Stimulated activated CD4-positive, alpha-beta T cell treated with anti-CD3 and anti-CD28 coated beads, TNF-alpha, amount 100 ng/mL, for 48 hours (primary cell): ENCODE results near the gene SHKBP1.
"Not testable (repeated sequence)": the region's sequence is repeated elsewhere in the genome, so short reads cannot be mapped to it uniquely, and the experiment has no call there.

ENCODE experiments used
- DNase-seq, 3 donors: peaks; one replicate each; pipeline ENCODE4 v3.0.0-alpha.2; 2020; ENCODE audit warnings: low read depth in 3 of 3

SHKBP1 gene

DNA sequence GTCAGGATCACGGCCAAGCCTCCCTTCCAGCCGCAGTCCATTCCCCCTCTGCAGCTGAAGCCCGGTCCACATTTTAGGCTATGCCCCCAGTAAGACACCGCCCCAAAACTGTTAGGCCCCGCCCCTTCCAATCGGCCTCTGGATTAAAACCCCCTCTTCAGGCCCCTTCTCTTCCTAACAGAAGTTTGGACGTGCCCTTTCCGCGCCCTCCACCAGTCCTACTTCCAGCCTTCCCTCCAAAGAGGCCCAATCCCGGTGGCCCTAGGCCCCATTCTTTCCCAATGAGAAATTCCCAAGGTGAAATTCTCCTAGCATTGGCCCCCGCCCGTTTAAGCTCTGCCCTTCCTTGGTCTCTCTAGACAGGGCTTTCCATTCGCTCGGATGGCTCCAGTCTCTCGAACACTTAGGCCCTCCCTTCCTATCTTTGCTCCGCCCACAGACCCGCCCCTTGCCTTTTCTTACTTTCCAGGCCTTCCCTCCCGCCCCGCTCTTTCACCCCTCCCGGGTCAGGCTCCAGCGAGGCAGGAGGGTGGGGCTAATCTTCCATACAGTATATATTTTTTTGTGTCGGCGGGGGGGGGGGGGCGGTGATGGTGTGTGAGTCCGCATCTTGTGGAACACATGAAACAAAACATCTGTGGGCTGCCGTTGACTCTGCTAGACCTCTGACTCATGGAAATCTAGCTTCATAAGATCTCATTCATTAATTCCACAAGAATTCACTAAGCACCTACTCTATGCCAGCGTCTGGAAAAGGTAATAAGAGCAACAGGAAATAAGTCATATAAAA lies 38.1 kb downstream of the SHKBP1 start:
- peak; percentile 96 for DNase-seq

DNA sequence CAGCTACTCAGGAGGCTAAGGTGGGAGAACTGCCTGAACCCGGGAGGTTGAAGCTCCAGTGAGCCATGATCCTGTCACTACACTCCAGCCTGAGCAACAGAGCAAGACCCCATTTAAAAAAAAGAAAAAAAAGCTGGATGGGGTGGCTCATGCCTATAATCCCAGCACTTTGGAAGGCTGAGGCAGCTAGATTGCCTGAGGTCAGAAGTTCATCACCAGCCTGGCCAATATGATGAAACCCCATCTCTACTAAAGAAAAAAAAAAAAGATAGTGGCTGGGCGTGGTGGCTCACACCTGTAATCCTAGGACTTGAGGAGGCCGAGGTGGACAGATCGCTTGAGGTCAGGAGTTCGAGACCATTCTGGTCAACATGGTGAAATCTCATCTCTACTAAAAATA lies 39.5 kb downstream of the SHKBP1 start:
- no peak for DNase-seq

DNA sequence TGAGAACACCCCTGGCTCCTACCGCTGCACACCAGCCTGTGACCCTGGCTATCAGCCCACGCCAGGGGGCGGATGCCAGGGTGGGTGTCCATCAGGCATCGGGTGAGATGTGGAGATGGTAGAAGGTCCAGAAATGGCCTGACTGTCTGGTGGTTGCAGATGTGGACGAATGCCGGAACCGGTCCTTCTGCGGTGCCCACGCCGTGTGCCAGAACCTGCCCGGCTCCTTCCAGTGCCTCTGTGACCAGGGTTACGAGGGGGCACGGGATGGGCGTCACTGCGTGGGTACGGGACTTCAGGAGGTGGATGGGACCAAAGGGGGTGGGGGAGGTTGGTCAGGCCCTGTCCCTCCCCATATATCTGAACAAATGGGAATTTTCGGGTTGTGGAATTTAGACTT lies 40.3 kb downstream of the SHKBP1 start:
- no peak for DNase-seq

DNA sequence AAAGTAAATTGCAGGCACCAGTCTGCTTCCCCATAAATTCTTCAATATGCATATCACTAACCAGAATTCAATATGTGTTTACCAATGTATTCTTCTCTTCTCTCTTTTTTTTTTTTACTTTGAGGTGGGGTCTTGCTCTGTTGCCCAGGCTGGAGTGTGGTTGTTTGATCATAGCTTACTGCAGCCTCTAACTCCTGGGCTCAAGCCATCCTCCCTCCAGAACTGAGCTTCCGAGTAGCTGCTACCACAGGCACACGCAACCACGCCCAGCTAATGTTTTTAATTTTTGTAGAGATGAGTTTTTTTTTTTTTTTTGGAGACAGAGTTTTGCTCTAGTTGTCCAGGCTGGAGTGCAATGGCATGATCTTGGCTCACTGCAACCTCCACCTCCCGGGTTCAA lies 41.3 kb downstream of the SHKBP1 start:
- DNase-seq: no peak

DNA sequence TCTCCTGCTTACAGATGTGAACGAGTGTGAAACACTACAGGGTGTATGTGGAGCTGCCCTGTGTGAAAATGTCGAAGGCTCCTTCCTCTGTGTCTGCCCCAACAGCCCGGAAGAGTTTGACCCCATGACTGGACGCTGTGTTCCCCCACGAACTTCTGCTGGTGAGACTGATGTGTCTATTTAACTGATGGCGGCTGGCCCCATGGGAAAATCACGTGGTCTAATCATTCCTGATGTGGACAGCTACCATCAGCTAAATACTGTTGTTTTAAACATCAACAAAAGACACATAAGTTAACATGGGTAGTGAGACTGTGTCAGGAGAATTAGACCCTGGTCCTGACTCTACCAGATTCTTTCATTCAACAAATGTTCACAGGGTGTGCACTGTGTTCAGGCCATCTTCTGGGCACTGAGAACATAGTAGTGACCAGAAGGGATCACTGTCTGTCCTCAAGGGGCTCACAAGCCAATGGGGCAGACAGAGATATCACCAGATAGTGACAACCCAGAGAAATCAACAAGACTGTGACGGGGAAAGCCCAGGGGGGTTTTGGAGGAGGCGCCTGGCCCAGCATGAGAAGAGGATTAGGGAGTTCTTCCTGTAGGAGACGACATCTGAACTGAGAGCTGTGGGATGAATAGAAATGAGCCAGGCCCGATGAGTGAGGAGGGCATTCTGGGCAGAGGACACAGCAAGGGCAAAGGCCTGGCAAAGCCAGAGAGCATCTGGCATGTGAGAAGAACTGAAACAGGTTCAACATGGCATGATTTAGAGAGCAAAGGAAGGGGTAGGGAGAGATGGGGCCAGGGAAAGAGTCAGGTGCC lies 42.9 kb downstream of the SHKBP1 start:
- no peak for DNase-seq

DNA sequence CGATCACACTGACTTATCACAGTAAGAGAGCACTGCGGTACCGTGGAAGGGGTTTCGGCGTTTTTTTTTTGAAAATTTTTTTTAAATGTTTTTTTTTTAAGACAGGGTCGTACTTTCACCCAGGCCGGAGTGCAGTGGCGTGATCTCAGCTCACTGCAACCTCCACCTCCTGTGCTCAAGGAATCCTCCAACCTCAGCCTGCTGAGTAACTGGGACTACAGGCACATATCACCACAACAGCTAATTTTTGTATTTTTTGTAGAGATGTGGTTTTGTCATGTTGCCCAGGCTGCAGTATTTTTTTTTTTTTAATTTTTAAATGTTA lies 43.5 kb downstream of the SHKBP1 start:
- no peak for DNase-seq

DNA sequence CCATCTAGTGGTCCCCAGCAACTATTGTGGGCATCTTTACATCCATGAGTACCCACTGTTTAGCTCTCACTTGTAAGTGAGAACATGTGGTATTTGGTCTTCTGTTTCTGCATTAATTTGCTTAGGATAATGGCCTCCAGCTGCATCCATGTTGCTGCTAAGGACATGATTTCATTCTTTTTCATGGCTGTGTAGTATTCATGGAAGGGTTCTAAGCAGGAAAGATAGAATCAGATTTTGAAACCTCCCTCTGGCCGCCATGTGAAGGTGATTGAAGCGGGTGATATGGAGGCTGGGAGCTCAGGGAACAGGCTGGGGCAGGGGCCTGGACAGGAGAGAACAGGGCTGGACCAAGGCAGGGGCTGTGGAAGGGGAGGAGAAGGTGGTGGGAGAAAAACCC lies 44.6 kb downstream of the SHKBP1 start:
- no peak for DNase-seq

DNA sequence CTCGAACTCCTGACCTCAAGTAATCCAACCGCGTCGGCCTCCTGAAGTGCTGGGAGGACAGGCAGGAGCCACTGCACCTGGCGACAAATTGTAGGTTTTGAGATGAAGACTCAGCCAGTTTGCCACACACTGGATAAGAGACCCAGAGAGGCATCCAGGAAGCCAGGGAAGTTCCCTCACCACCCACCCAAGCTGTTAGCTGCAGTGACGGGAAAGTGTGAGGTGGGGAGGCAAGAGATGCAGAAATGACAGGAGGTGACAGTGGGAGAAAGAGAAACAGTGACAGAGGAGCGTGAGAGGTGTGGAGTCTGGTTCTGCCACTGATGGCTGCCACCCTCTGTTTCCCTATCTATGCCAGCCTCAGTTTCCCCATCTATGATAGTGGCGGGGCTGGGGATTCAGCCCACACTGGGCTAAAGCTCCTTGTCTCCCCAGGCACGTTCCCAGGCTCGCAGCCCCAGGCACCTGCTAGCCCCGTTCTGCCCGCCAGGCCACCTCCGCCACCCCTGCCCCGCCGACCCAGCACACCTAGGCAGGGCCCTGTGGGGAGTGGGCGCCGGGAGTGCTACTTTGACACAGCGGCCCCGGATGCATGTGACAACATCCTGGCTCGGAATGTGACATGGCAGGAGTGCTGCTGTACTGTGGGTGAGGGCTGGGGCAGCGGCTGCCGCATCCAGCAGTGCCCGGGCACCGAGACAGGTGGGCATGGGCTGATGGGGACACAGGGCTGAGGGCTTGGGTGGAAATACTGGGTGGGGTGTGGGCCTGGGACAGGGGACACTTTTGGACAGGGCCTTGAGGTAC lies 45.5 kb downstream of the SHKBP1 start:
- no peak for DNase-seq

DNA sequence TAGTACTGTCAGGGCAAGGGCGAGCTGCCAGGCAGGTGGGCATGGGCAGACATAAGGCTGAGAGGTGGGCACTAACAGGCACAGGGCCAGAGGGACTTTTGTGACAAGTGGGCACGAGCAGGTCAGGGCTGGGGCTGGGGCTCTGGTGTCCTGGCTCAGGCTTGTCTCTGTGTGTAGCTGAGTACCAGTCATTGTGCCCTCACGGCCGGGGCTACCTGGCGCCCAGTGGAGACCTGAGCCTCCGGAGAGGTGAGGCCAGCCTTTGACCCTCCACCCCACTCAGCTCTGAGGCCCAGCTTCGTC lies 46.1 kb downstream of the SHKBP1 start:
- DNase-seq: no peak

DNA sequence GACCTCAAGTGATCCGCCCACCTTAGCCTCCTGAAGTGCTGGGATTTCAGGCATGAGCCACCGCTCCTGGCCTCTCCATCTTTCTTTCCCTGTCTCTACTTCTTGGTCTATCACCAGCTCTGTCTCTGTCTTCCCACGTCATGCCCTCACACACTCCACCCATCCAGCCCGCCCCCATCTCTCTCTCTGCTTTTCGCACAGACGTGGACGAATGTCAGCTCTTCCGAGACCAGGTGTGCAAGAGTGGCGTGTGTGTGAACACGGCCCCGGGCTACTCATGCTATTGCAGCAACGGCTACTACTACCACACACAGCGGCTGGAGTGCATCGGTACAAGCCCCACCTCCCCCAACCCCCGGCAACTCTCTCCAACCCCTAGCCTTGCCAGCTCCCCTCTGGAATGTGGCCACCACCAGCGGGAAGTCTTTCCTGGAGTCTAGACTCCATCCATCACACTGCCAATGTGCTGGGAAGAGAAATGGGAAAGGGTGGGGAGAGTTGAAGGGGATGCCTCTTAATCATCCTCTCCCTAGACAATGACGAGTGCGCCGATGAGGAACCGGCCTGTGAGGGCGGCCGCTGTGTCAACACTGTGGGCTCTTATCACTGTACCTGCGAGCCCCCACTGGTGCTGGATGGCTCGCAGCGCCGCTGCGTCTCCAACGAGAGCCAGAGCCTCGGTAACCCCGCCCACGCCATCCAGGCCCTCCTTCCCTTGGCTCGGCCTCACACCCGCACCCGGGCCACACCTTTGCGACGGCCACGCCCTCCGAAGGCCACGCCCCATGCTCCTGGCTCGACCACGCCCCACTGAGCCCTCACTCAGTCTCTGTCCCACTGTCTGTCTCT lies 47.0 kb downstream of the SHKBP1 start:
- DNase-seq: no peak

DNA sequence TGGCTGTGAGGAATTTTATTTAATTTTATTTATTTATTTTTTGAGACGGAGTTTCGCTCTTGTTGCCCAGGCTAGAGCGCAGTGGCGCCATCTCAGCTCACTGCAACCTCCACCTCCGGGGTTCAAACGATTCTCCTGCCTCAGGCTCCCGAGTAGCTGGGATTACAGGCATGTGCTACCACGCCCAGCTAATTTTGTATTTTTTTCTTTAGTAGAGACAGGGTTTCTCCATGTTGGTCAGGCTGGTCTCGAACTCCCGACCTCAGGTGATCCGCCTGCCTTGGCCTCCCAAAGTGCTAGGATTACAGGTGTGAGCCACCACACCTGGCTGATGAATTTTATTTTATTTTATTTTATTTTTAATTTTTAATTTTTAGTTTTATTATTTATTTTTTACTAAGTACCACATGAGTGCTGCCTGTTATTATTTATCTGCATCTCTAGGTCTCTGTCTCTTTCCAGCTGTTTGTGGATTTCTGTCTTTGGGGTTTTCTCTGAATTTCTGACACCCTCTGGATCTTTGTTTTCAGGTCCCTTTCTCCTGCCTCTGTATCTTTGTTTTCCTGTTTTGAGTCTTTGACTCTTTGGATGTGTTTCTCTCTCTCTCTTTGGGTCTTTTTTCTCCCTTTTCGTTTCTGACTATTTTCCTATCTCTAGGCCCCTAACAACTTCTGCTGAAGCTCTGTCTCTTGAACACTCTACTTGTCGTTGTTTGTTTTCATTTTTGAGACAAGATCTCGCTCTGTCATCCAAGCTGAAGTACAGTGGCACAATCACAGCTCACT lies 47.9 kb downstream of the SHKBP1 start:
- not testable (repeated sequence) for DNase-seq

DNA sequence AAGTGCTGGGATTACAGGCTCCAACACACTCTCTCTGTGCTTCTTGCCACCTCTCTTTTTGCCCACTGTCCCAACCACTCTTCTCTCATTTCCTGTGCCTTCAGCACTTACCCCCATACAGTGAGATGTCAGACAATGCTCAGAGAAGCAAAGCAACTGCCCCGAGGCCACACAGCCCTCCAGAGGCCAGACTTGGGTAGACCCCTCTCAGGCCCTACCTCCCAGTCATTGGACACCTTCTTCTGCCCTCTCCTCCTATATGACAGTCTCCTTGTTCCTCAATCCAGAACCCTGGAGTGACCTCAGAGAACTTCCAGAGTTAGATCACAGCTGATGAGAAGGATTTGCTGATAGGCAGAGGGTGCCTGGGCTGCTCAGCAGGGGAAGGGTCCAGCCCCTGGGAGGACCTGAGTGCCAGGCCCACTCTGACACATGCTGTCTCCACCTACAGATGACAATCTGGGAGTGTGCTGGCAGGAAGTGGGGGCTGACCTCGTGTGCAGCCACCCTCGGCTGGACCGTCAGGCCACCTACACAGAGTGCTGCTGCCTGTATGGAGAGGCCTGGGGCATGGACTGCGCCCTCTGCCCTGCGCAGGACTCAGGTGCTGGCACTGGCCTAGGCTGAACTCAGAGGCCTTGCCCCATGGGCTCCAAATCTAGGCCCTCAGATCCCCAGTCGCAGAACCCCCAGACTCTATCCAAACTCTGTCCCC lies 48.9 kb downstream of the SHKBP1 start:
- DNase-seq: no peak

DNA sequence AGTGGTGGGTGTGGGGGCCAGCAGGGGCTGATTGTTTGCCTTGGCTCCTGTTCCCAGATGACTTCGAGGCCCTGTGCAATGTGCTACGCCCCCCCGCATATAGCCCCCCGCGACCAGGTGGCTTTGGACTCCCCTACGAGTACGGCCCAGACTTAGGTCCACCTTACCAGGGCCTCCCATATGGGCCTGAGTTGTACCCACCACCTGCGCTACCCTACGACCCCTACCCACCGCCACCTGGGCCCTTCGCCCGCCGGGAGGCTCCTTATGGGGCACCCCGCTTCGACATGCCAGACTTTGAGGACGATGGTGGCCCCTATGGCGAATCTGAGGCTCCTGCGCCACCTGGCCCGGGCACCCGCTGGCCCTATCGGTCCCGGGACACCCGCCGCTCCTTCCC lies 50.2 kb downstream of the SHKBP1 start:
- no peak for DNase-seq

DNA sequence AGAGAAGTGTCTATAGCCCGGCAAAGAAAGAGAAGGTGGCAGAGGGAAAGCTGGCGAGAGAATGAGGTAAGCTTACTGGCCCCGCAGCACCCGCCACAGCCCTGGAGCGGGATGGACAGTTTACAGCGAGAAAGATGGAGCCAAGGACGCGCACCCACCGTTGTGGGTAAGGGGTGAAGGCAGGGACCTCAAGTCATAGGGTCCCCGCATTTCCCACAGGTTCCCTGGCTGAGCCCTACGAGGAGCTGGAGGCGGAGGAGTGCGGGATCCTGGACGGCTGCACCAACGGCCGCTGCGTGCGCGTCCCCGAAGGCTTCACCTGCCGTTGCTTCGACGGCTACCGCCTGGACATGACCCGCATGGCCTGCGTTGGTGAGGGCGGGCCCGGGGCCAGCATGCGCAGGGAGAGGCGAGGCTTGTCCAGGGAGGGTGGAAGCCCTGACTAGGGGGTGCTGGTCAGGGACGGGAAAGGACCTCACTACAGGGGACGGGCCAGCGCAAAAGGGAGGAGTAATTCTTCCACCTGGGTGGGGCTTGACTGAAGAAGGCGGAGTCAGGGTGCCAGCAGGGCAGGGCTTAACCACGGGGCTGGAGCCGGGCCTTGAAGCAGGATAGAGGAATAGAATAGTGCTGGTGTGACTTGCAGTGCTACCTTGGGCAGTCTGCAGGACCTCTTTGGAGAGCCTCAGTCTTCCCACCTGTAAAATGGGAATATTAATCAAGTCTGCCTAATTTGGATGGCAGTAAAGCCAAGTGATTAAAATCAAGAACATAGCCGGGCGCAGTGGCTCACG lies 51.0 kb downstream of the SHKBP1 start:
- no peak for DNase-seq

DNA sequence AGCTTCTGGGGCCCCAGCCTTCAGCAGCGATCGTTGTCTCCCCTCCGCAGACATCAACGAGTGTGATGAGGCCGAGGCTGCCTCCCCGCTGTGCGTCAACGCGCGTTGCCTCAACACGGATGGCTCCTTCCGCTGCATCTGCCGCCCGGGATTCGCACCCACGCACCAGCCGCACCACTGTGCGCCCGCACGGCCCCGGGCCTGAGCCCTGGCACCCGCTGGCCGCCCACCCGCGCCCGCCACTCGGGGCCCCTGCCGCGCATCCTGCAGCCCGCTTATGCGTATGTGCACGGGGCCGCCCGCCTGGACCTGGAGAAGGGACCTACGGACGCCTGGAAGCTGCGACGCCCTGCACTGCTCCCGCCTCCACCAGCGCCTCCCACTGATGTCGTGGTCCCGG lies 52.7 kb downstream of the SHKBP1 start:
- no peak for DNase-seq

DNA sequence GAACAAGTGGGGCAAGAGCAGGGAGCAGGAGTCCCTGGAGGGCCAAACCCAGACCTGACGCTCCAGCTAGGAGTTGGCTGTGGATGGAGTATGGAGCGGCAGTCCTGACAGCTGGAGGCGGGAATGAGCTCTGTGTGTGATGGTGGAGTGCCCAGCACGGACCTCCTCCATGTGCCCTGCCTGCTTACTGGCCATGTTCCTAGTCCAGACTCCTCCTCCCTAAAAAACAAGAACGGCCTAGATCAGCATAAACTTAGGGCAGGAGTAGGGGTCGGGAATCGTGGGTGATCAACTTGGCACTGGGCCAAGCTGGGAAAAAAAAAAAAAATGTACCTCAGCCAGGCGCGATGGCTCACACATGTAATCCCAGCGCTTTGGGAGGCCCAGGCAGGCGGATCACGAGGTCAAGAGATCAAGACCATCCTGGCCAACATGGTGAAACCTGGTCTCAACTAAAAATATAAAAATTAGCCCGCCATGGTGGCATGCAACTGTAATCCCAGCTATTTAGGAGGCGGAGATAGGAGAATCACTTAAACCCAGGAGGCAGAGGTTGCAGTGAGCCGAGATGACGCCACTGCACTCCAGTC lies 54.0 kb downstream of the SHKBP1 start:
- no peak for DNase-seq

DNA sequence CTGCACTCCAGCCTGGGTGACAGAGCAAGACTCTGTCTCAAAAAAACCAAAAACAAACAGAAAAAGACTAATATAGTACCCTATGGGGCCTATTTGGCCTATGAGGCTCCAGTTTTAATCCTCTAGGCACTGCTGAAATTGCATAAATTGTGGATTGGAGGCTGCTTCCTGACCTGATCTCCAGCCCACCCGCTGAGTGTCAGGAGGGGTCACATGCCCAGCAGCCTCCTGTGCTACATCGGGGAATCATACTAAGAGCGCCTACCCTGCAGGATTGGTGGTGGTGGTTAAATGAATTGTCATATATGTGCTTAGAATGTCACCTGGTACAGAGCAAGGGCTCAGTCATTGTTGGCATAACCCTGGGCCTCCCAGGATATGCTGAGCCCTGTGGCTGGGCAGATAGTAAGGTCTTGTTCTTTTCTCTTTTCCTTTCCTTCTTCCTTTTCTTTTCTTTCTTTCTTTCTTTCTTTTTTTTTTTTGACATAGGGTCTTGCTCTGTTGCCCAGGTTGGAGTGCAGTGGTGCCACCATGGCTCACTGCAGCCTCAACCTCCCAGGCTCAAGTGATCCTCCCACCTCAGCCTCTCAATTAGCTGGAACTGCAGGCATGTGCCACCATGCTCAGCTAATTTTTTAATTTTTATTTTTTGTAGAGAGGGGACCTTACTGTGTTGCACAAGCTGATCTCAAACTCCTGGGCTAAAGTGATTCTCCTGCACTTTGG lies 55.8 kb downstream of the SHKBP1 start:
- no peak for DNase-seq

DNA sequence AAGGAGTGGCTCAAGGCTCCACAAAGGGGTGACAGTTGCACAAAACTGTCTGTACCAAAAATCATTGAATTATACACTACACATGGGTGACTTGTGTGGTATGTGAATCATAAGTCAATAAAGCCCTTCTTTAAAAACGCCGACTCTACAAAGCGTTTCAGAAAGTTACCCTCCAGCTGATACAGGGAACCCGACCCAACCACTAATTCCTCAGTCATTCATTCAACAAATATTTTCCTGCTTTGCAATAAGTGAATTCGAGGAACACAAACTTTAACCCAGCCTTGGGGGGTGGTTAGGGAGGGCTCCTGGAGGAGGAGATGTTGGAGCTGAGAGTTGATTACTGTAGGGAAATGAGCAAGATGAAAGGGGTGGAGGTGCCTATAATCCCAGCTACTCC lies 56.5 kb downstream of the SHKBP1 start:
- no peak for DNase-seq
